Amniotic stem cell (primary cell): ENCODE results near the gene MISP.
"Not testable (repeated sequence)": the region's sequence is repeated elsewhere in the genome, so short reads cannot be mapped to it uniquely, and the experiment has no call there.

ENCODE experiments used
- DNase-seq: peaks from one replicate; lab custom pipeline; 2025; lab: John Stamatoyannopoulos, UW

Gene MISP, protein sequence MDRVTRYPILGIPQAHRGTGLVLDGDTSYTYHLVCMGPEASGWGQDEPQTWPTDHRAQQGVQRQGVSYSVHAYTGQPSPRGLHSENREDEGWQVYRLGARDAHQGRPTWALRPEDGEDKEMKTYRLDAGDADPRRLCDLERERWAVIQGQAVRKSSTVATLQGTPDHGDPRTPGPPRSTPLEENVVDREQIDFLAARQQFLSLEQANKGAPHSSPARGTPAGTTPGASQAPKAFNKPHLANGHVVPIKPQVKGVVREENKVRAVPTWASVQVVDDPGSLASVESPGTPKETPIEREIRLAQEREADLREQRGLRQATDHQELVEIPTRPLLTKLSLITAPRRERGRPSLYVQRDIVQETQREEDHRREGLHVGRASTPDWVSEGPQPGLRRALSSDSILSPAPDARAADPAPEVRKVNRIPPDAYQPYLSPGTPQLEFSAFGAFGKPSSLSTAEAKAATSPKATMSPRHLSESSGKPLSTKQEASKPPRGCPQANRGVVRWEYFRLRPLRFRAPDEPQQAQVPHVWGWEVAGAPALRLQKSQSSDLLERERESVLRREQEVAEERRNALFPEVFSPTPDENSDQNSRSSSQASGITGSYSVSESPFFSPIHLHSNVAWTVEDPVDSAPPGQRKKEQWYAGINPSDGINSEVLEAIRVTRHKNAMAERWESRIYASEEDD

DNA sequence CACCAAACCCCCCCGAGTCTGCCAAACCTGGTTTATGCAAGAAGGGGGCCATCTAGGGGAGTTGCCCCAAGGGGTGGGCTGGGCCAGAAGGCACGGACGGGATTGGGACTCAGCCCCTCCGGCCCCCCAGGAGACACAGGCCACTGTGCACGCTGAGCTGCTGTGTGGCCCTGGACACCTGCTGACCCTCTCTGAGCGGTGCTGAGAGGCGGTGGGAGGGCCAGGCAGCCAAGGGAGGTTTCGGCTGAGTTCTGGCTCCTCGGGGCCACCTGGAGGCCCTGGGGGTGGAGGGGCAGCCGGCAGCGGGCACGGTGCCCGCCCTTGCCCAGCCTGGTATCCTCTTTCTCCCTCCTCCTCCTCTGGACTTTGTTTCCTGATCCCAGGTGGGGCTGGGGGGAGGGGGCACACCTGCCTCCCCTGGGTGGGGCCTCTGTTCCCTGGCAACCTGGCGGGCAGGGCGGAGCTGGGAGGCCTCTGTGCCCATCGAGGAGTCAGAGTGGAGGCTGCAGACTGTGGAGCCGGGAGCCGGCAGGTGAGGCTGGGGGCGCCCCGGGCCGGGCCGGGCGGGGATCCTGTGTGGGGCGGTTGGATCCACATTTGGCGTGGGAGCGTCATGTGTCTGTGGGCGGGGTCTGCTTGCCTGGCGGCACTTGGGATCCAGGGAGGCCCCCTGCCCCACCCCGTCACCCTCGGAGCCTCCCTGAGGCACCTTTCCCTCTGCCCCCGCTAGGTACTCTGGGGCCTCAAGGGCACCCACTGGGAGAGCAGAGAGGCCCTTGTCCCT lies at the start of gene MISP:
MISP (plus strand) TSS at position 473 of the 784 bp plus-strand sequence. CDS start 5,835 bp downstream, outside the sequence.
- DNase-seq, result no peak

DNA sequence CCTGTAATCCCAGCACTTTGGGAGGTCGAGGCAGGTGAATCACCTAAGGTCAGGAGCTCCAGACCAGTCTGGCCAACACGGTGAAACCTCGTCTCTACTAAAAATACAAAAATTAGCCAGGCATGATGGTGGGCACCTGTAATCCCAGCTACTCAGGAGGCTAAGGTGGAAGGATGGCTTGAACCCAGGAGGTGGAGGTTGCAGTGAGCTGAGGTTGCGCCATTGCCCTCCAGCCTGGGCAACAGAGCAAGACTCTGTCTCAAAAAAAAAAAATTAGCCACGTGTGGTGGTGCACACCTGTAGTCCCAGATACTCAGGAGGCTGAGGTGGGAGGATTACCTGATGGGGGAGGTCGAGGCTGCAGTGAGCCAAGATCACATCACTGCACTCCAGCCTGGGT lies 48.1 kb upstream of the MISP start:
- not testable (repeated sequence) for DNase-seq

DNA sequence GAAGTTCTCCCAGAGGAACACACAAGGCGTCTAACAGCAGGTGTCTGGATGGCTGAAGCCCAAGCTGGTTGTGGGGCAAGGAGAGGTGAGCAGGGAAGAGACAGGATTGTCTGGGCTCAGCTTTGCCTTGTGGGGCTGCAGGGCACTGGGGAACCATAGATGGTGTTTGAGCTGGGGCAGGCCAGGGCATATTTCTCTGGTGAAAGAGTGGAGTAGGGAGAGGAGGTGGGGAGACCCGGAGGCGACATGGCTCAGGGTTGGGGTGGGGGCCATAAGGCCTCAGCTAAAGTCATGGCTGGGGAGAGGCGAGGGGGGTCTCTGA lies 47.6 kb upstream of the MISP start:
- DNase-seq, result no peak

DNA sequence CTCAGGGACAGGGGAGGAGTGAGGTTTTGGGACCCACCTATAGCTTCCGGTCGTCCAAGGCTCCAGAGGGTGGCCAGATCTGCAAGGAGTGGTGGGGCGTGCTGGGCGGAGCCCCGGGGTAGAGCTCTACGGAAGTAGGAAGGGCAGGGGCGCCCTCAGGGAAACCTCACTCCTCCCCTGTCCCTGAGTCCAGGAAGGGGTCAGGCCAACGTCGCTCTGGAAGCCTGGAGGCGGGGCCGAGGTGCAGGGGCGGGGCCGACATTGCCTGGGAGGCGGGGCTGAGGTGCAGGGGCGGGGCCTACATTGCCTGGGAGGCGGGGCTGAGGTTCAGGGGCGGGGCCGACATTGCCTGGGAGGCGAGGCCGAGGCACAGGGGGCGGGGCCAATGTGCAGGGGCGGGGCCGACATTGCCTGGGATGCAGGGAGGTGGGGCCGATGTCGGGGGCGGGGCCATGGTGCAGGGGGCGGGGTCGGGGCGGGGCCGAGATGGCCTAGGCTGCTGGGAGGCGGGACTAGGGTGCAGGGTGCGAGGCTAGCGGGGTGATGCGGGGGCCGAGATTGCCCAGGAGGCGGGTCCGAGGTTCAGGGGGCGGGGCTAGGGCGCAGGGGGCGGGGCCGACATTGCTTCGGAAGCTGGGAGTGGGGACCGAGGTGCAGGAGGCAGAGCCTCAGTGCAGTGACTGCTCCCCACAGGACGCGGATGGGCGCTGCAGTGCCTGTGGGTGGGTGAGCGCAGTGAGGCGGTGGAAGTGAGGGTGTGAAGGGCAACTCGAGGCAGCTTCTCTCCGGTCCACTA lies 47.1 kb upstream of the MISP start:
- DNase-seq, result no peak

DNA sequence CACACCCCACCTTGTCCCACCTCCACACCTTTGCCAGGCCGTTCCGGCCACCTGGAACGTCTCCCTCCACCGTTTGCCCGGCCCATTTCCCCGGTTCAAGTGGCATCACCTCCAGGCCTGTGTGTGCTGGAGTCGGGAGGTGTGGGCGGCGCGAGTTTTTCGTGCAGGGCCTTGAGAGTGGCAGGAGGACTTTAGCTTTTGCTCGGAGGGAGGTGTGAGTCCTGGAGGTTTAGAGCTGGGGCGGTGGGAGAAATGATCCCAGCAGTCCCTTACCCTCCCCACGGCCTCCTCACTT lies 46.5 kb upstream of the MISP start:
- no peak for DNase-seq

DNA sequence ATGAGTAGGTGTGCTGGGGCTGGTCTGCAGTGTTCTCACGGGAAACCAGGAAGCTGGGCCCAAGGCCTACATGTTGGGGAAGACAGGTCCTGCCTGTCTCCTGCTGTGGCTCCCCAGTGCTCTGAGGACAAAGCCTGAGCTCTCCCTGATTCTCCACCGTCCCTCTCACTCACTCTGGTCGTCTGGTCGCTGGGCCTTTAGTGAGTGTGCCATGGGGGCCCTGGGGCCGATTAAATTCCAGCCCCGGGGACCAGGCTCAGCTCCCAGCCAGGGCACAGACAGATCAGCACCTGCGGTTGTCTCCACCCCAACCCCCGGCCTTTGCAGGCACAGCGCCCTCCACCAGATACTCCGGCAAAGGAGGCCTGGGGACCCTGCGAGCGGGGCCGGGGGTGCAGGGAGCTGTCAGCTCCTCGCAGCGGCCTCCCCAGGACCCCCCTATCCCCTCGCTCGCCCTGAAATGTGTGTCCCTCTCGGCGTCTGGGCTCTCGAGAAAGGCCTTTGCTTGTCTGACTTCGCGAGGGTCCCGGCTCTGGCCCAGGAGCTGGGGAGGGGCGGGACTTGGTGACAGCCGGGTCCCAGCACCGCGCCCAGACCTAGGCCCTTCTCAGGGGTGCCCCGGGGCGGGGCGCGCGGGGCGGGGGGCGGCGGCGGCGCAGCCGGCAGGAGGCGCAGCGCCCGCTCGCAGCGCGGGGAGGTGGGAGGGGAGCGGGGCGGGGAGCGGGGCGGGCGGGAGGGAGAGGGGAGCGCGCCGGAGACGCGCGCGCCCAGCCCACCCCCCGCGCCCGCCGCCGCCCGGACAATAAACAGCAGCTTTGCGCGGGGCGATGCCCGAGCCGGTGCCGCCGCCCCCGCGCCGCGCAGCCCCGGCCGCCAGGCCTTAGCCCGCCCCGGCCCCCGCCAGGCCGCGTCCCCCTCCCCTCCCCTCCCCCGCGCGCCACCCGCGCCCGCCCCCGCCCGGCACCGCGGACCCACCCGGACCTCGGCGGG lies 42.5 kb upstream of the MISP start, which contains the start of gene PALM:
PALM (plus strand) TSS at position 782 of the 990 bp plus-strand sequence. CDS start 212 bp downstream, outside the sequence.
- no peak for DNase-seq

DNA sequence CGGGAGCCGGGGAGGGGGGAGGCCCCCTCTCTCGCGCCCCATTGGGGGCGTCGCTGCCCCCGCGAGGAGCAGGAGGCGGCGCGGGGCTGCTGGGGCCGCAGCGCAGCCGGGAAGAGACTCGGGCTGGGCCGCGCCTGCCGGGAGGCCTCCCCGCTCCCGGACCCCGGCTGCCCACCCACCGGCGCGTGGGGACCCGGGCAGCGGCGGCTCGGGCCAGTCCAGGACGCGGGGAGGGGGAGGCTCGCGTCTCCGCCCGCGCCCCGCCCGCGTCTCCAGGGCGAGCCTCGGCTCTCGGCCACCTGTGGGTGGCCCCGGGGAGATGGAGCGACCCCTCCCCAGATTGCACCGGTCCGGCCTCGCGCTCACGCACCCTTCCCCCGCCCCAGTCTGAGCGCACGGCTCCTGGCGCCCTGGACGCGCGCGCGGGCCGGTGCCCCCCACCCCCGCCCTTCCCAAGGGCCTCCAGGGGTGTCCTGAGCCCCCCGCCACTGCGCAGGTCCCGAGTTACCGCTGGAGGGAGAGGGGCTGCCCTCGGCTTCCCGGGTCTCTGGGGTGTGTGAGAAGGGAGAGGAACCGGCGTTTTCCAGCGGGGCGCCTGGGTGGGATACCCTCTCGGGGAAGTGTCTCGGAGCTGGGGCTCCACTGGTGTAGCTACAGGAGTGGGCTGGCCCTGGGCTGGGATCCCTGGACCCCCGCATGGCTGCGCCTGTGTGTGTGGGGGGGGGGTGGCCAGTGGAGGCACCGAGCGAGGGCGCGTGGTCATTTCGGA lies 41.5 kb upstream of the MISP start:
- no peak for DNase-seq

DNA sequence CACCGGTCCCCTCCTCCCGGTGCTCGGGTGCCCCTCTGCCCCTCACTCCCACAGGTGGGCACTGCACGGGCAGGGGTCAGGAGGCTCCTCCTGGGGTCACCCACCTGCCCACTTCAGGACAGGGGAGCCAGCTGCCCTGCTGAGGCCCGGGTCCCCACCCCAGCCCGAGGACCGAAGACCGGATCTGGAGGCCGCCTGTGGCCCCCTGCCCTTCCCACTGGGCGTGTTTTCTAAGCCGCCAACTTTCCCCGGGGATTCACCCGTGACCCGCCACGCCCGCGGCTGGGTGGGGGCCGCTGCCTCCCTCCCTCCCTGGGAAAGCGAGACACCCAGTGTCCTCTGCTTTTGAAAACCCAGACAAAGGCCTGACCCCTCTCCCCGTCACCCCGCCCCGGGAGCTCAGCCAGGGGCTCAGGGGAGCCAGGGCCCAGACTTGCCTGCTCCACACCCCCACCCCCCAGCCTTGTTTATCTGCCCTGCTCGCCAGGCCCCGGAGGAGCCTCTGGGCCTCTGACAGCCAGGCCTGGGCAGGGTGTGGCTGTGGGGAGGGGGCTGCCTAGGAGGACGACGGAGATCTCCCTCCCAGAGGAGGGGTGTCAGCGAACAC lies 40.8 kb upstream of the MISP start:
- no peak for DNase-seq

DNA sequence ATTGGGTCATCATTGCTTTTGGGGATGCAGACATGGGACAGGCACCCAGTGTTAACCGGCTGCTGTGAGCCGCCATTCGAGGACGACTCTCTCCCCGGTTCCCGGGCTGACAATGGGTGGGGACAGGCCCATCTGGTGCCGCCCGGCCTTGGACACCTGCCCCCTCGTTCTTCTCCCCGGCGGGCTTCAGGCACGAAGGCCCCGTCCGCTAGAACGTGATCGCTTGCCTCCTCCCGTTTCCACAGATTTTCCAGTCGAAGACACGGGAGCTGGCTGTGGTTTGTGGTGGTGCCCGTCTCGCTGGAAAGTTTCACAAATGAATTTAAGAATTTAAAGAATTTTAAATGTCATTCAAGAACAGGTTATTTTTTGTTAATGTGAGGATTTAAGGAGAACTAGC lies 40.1 kb upstream of the MISP start:
- DNase-seq, result no peak

DNA sequence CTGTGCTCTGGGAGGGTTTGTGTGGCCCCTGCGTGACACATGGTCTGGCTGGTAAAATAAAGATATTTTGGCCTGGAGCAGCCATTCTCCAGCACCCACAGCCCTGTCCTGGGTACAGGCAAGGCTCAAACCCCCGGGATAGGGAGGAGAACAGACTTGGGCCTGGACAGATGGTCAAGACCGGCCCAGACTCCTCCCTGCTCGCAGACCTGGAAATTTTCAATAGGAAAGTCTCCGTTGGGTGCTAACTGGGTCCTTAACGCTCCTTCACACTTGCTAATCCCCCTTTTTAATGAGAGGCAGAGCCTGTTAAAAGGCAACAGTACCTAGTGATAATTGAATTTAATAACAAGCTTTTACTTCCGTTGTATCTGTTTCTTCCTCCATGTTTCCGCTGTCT lies 39.7 kb upstream of the MISP start:
- no peak for DNase-seq

DNA sequence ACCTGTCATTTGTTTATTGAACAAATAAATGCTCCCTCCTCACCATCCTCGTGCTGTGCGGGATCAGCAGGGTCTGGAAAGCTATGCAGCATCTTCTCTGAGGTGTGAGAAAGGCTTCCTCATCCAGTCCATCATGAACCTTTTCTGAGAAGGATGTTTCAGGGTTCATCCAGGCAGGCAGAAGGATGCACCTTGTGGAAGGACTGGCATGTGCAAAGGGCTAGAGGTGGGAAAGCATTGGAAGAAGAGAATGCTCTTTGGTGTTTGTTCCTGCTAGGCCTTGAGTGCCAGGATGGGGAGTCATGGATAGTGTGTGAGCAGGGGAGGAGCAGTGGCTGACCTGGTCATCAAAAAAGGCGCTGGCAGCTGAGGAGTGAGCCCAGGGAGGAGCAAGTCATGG lies 35.6 kb upstream of the MISP start:
- DNase-seq, result no peak

DNA sequence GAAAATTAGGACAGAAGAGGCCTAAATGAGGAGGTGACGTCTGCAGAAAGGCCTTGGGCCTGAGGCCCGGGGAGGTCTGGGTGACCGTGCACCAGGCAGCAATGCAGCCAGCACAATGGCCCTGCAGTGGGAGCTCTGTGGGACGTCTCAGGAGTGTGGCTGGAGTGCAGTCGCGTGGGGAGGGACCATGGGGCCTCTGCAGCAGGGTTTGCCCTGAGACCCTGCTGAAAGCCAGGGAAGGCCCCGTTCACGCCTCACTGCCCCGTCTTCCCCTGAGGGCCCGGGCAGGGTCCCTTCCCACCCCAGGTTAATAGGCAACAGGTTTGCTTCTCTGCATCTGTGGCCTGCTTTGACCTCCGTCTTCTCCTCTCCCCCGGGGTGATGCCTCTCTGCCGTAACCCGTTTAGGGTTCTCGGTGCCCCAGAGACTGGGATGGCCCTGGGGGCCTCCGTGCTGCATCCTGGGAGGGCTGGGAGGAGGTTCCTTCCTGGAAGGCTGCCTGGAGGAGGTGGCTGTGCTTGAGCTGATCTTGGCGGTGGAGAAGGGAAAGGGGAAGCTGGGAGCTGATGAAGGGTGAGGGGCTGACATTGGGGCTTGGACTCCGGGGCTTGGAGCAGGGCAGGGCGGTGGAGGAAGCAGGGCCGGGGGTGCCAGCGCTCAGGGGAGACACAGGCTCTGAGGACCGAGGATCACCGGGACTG lies 32.5 kb upstream of the MISP start:
- no peak for DNase-seq

DNA sequence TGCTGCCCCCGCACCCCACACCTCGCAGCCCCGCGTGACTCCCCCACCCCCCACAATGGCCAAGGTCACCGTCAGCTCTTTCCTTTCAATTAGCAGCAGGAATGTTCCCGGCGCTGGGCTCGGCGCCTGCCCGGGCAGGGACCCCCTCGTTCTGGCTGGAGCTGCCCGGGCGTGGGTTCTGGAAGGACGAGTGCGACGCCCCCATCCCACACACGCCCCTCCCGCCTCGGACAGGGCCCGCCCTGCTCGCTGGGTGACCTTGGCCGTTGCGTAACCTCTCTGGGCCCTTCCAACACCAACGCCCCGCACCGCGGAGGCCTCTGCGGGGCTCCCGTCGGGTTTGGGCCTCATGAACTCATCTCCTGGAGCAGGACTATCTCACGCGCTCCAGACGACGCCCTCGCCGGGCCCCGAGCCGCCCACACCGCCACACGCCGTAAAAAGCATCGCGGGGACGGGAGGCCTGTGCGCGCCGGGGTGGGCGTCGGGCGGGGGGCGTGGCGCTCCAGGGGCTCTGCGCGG lies 31.9 kb upstream of the MISP start:
- no peak for DNase-seq

DNA sequence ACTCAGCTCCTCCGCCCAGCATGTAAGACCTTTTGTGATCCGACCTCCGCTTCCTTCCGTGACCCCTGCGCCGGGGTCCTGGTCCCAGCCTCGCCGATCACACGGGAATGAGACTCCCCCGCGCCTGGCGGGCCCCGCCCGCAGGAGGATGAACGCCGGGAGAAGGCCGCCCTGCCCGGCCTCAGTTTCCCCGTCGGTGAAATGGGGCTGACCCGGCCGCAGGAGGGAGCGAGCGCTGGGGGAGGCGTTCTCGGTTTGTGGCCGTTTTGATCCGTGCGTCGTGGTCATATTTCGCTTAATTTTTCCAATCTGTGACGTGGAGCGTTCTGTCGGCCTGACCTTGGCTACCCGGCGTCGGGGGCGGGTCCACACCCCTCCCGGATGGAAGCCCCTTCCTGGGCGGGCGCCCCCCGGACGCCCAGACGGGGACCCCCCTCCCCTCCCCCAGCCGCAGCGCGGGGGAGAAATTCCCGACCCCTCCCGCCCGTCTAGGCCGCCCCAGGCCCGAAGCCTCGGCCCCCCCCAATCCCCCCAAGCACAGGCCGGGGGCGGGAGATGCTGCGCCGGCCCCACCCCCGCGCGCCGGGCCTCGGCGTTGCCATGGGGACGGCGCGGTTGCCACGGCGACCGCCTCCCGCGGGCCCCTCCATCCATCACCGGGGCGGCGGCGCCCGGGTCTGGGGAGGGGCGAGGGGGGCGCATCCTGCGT lies 31.1 kb upstream of the MISP start:
- no peak for DNase-seq

DNA sequence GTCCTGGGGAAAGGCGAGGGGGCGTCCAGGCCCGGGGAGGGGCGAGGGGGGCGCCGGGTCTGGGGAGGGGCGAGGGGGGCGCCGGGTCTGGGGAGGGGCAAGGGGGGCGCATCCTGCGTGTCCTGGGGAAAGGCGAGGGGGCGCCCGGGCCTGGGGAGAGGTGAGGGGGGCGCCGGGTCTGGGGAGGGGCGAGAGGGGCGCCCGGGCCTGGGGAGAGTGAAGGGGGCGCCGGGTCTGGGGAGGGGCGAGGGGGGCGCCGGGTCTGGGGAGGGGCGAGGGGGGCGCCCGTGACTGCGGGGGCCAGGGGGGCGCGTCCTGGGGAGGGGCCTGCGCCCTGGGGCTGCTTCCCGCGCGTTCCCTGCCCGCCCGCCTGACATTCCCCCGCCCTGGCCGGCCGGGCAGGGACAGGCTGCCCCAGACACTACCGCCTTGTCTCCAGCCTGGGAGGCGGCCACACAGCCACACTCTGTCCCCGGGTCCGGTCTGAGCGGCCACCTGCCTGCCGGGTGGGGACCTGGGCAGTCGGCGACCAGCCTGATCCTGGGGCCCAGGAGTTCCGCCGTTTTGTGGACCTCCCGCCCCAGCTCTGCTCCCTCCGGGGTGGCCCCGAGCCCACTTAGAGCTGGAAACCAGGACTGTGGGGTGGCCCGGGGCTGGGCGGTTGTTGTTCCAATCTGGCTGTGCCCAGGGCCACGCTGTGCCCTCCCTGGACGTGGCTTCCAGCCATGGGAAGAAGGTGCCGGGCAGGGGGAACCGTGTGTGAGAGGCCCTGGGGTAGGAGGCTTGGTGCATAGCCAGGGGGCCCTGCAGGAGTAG lies 30.4 kb upstream of the MISP start:
- no peak for DNase-seq

DNA sequence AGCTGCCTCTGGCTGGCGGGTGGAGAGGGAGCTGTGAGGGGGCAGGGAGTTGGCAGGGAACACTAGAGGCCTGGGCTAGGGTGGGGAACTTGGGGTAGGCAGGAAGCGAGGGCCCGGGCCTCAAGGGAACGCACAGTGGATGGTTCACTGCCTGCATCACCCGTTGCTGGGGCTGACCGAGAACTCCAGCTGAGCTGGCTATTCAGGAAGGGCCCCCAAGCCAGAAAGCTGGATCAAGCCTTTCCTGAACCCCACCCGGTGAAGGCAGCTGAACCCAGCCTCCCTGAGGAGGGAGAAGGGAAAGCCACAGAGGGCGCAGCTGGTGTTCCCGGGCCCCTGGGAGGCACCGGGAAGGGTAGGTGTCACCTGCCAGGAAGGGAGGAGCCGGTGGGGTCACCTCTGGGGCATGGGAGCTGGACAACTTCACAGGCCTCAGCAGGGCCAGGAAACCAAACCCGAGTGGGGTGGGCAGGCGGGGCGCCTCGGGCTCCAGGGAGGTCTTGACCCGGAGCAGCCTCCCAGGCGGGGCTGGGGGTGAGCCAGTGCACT lies 28.3 kb upstream of the MISP start:
- no peak for DNase-seq

DNA sequence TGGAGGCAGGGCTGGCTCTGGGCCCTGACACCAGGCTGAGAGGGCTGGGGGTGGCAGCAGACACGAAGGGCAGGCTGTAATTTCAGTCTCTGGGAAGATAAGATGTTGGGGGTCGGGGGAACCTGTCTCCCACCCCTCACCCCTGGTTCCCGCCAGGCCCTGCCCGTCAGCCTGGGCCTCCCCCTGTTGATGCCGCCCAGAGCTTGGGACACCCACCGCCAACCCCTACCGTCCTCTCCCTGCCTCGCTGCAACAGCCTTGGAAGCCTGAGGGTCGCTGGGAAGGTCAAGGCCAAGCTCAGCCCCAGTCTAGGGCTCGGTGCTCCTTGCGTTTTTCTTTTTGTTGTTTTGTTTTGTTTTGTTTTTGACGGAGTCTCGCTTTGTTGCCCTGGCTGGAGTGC lies 27.7 kb upstream of the MISP start:
- no peak for DNase-seq
